SK-N-SH treated with all-trans-retinoic acid at 6 μM for 48 hours (cell line): ENCODE results near the gene DLL1.

Experiments used
- ATAC-seq: fragments of 200-7000 bp; cut with Tn5 transposase; 3 replicates; pipeline ENCODE4 v1.9.1; 2020; ENCODE audit warnings: mild to moderate bottlenecking, moderate library complexity
- ARNTL ChIP-seq: fragments of 450-650 bp; formaldehyde crosslinking; IDR thresholded peaks from 2 replicates; pipeline ENCODE4 v1.5.0; 2020; ENCODE audit warnings: low read depth, mild to moderate bottlenecking, moderate library complexity, borderline replicate concordance
- BACH2 ChIP-seq: fragments of 250-450 bp; sonication (Bioruptor Pico); IDR thresholded peaks from 2 replicates; pipeline ENCODE4 v1.9.0; 2021; ENCODE audit warnings: mild to moderate bottlenecking, borderline replicate concordance
- CSDC2 ChIP-seq: fragments of 250-450 bp; sonication (Bioruptor Pico); IDR thresholded peaks from 2 replicates; pipeline ENCODE4 v1.5.0; 2020; ENCODE audit warnings: mild to moderate bottlenecking, moderate library complexity
- ESRRG ChIP-seq: fragments of 250-450 bp; sonication (Bioruptor Pico); IDR thresholded peaks from 2 replicates; pipeline ENCODE4 v1.6.1; 2021; ENCODE audit warnings: mild to moderate bottlenecking
- GLIS3 ChIP-seq: fragments of 250-450 bp; sonication (Bioruptor Pico); IDR thresholded peaks from 2 replicates; pipeline ENCODE4 v1.5.0; 2020; ENCODE audit warnings: mild to moderate bottlenecking, moderate library complexity
- OSR1 ChIP-seq: fragments of 250-450 bp; sonication (Bioruptor Pico); IDR thresholded peaks from 2 replicates; pipeline ENCODE4 v1.8.0; 2022; ENCODE audit warnings: moderate library complexity, mild to moderate bottlenecking, inconsistent platforms
- PPARA ChIP-seq: fragments of 250-450 bp; sonication (Bioruptor Pico); IDR thresholded peaks from 2 replicates; pipeline ENCODE4 v1.5.0; 2020; ENCODE audit warnings: mild to moderate bottlenecking, borderline replicate concordance
- RARB ChIP-seq: fragments of 250-450 bp; sonication (Bioruptor Pico); IDR thresholded peaks from 2 replicates; pipeline ENCODE4 v1.8.0; 2021; ENCODE audit warnings: mild to moderate bottlenecking, moderate library complexity
- SNAI2 ChIP-seq: fragments of 250-450 bp; sonication (Bioruptor Pico); IDR thresholded peaks from 2 replicates; pipeline ENCODE4 v1.5.0; 2020; ENCODE audit warnings: mild to moderate bottlenecking, moderate library complexity
- TOX ChIP-seq: fragments of 250-450 bp; sonication (Bioruptor Pico); IDR thresholded peaks from 2 replicates; pipeline ENCODE4 v1.8.0; 2021; ENCODE audit warnings: mild to moderate bottlenecking, moderate library complexity, borderline replicate concordance
- ZC3H10 ChIP-seq: fragments of 250-450 bp; sonication (Bioruptor Pico); IDR thresholded peaks from 2 replicates; pipeline ENCODE4 v1.5.1; 2021; ENCODE audit warnings: mild to moderate bottlenecking, moderate library complexity
- ZFP3 ChIP-seq: fragments of 250-450 bp; sonication (Bioruptor Pico); IDR thresholded peaks from 2 replicates; pipeline ENCODE4 v1.5.0; 2020; ENCODE audit warnings: mild to moderate bottlenecking, moderate library complexity
- ZFP30 ChIP-seq: fragments of 450-650 bp; formaldehyde crosslinking; IDR thresholded peaks from 2 replicates; pipeline ENCODE4 v1.5.0; 2022; ENCODE audit warnings: mild to moderate bottlenecking, moderate library complexity
- ZNF70 ChIP-seq: fragments of 450-650 bp; formaldehyde crosslinking; IDR thresholded peaks from 2 replicates; pipeline ENCODE4 v1.5.0; 2020; ENCODE audit warnings: mild to moderate bottlenecking, moderate library complexity
- ZNF8 ChIP-seq: fragments of 450-650 bp; formaldehyde crosslinking; IDR thresholded peaks from 2 replicates; pipeline ENCODE4 v1.5.0; 2020; ENCODE audit warnings: mild to moderate bottlenecking, moderate library complexity
- TF ChIP-seq, protein P1 (sequence below): fragments of 250-450 bp; sonication (Bioruptor Pico); IDR thresholded peaks from 2 replicates; pipeline ENCODE4 v1.5.1; 2020; ENCODE audit warnings: low read depth, mild to moderate bottlenecking, moderate library complexity
- TF ChIP-seq, protein P2 (sequence below): fragments of 250-450 bp; sonication (Bioruptor Pico); IDR thresholded peaks from 2 replicates; pipeline ENCODE4 v1.5.0; 2020; ENCODE audit warnings: mild to moderate bottlenecking, moderate library complexity
- TF ChIP-seq, protein P3 (sequence below): fragments of 250-450 bp; sonication (Bioruptor Pico); IDR thresholded peaks from 2 replicates; pipeline ENCODE4 v1.8.0; 2021; ENCODE audit warnings: low read depth, mild to moderate bottlenecking, moderate library complexity, borderline replicate concordance
- TF ChIP-seq, protein P4 (sequence below): fragments of 250-450 bp; sonication (Bioruptor Pico); IDR thresholded peaks from 2 replicates; pipeline ENCODE4 v1.5.1; 2021; ENCODE audit warnings: mild to moderate bottlenecking, moderate library complexity
- TF ChIP-seq, protein P5 (sequence below): fragments of 250-450 bp; sonication (Bioruptor Pico); IDR thresholded peaks from 2 replicates; pipeline ENCODE4 v1.8.0; 2020; ENCODE audit warnings: mild to moderate bottlenecking, moderate library complexity, borderline replicate concordance

DLL1 gene

DNA sequence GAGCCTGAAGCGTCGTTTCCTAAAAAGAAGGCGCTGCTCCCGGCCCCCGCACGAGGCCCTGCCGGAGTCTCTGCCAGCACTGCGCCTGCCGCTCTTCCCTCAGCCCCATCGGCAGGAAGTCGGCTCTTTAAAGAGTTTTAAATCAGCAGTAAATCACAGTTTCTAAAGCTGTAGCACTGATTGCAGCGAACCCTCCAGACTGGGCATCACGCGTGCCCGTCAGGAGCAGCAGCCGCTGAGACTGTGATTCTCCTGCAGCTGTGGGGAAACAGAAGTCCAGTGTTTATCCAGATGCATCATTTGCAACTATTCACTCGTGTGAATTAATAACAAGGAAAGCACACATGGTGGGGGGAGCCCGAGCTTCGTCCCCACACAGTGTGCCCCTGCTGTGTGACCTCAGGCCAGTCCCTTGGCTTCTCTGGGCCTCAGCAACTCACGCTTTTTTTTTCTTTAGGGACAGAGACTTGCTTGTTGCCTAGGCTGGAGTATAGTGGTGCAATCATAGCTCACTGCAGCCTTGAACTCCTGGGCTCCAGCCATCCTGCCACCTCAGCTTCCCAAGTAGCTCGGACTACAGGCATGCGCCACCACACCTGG lies 28.3 kb downstream of the DLL1 start:
- TF ChIP-seq, protein P1, sequence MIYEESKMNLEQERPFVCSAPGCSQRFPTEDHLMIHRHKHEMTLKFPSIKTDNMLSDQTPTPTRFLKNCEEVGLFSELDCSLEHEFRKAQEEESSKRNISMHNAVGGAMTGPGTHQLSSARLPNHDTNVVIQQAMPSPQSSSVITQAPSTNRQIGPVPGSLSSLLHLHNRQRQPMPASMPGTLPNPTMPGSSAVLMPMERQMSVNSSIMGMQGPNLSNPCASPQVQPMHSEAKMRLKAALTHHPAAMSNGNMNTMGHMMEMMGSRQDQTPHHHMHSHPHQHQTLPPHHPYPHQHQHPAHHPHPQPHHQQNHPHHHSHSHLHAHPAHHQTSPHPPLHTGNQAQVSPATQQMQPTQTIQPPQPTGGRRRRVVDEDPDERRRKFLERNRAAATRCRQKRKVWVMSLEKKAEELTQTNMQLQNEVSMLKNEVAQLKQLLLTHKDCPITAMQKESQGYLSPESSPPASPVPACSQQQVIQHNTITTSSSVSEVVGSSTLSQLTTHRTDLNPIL (CRISPR knock-in tag): no peak
- TF ChIP-seq ZC3H10 (CRISPR knock-in tag): no peak
- TF ChIP-seq CSDC2 (CRISPR knock-in tag): no peak
- TF ChIP-seq ZFP30: no peak
- TF ChIP-seq, protein P2, sequence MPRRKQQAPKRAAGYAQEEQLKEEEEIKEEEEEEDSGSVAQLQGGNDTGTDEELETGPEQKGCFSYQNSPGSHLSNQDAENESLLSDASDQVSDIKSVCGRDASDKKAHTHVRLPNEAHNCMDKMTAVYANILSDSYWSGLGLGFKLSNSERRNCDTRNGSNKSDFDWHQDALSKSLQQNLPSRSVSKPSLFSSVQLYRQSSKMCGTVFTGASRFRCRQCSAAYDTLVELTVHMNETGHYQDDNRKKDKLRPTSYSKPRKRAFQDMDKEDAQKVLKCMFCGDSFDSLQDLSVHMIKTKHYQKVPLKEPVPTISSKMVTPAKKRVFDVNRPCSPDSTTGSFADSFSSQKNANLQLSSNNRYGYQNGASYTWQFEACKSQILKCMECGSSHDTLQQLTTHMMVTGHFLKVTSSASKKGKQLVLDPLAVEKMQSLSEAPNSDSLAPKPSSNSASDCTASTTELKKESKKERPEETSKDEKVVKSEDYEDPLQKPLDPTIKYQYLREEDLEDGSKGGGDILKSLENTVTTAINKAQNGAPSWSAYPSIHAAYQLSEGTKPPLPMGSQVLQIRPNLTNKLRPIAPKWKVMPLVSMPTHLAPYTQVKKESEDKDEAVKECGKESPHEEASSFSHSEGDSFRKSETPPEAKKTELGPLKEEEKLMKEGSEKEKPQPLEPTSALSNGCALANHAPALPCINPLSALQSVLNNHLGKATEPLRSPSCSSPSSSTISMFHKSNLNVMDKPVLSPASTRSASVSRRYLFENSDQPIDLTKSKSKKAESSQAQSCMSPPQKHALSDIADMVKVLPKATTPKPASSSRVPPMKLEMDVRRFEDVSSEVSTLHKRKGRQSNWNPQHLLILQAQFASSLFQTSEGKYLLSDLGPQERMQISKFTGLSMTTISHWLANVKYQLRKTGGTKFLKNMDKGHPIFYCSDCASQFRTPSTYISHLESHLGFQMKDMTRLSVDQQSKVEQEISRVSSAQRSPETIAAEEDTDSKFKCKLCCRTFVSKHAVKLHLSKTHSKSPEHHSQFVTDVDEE: no peak
- no peak for TF ChIP-seq ARNTL (CRISPR knock-in tag)
- no peak for TF ChIP-seq RARB (CRISPR knock-in tag)
- TF ChIP-seq, protein P3, sequence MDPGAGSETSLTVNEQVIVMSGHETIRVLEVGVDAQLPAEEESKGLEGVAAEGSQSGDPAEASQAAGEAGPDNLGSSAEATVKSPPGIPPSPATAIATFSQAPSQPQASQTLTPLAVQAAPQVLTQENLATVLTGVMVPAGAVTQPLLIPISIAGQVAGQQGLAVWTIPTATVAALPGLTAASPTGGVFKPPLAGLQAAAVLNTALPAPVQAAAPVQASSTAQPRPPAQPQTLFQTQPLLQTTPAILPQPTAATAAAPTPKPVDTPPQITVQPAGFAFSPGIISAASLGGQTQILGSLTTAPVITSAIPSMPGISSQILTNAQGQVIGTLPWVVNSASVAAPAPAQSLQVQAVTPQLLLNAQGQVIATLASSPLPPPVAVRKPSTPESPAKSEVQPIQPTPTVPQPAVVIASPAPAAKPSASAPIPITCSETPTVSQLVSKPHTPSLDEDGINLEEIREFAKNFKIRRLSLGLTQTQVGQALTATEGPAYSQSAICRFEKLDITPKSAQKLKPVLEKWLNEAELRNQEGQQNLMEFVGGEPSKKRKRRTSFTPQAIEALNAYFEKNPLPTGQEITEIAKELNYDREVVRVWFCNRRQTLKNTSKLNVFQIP: no peak
- TF ChIP-seq GLIS3 (CRISPR knock-in tag): no peak
- TF ChIP-seq TOX: no peak
- no peak for TF ChIP-seq SNAI2 (CRISPR knock-in tag)
- TF ChIP-seq, all 23 proteins: peak for 0
- ATAC-seq: no peak

DNA sequence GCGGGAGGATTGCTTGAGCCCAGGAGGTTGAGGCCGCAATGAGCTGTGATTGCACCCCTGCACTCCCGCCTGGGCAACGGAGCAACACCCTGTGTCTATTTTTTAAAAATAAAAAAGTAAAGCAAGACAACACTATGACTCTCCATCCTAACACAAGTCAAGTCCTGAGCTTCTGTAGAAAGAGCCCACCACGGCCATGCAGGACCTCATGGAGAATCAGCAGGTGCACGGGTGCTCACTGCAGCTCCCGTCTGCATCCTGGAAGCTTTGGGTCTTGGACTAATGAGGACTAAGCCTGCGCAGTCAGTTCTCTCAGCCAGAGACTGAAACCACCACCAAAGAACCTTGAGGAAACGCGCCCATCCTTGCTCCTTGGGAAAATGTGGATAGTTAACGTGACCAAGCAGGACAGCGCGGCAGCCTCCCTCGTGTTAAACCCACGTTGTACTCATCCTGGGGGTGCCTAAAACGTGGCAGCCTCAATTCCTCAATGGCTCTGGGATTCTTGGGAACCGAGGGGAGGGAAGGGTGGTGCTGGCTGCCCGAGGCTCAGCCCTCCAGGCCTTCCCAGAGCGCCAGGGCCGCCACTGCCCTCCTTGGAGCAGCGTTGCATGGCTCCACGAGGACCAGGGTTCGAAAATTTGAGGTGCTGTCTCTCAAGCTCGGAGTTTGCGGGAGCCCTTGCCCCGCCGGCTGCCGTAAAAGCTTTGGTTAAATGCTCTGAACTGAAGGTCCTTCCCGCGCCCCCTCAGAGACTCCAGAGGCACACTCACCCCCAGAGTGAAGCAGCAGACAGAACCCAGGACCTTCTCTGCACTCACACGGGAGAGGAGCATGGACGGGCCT lies 29.0 kb downstream of the DLL1 start:
- TF ChIP-seq ZNF8 (CRISPR knock-in tag) (no peak), ESRRG (no peak), OSR1 (no peak), PPARA (no peak), CSDC2 (CRISPR knock-in tag) (no peak), GLIS3 (CRISPR knock-in tag) (no peak), ZNF70 (CRISPR knock-in tag) (no peak), ZFP30 (no peak), BACH2 (CRISPR knock-in tag) (no peak), ZFP3 (CRISPR knock-in tag) (no peak)
- TF ChIP-seq, protein P4, sequence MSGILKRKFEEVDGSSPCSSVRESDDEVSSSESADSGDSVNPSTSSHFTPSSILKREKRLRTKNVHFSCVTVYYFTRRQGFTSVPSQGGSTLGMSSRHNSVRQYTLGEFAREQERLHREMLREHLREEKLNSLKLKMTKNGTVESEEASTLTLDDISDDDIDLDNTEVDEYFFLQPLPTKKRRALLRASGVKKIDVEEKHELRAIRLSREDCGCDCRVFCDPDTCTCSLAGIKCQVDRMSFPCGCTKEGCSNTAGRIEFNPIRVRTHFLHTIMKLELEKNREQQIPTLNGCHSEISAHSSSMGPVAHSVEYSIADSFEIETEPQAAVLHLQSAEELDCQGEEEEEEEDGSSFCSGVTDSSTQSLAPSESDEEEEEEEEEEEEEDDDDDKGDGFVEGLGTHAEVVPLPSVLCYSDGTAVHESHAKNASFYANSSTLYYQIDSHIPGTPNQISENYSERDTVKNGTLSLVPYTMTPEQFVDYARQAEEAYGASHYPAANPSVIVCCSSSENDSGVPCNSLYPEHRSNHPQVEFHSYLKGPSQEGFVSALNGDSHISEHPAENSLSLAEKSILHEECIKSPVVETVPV (CRISPR knock-in tag): no peak
- TF ChIP-seq, protein P3: no peak
- TF ChIP-seq, protein P5, sequence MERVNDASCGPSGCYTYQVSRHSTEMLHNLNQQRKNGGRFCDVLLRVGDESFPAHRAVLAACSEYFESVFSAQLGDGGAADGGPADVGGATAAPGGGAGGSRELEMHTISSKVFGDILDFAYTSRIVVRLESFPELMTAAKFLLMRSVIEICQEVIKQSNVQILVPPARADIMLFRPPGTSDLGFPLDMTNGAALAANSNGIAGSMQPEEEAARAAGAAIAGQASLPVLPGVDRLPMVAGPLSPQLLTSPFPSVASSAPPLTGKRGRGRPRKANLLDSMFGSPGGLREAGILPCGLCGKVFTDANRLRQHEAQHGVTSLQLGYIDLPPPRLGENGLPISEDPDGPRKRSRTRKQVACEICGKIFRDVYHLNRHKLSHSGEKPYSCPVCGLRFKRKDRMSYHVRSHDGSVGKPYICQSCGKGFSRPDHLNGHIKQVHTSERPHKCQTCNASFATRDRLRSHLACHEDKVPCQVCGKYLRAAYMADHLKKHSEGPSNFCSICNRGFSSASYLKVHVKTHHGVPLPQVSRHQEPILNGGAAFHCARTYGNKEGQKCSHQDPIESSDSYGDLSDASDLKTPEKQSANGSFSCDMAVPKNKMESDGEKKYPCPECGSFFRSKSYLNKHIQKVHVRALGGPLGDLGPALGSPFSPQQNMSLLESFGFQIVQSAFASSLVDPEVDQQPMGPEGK: no peak
- ATAC-seq: no peak
